ENCODE data around the gene MACROD2.

The MACROD2 gene

DNA sequence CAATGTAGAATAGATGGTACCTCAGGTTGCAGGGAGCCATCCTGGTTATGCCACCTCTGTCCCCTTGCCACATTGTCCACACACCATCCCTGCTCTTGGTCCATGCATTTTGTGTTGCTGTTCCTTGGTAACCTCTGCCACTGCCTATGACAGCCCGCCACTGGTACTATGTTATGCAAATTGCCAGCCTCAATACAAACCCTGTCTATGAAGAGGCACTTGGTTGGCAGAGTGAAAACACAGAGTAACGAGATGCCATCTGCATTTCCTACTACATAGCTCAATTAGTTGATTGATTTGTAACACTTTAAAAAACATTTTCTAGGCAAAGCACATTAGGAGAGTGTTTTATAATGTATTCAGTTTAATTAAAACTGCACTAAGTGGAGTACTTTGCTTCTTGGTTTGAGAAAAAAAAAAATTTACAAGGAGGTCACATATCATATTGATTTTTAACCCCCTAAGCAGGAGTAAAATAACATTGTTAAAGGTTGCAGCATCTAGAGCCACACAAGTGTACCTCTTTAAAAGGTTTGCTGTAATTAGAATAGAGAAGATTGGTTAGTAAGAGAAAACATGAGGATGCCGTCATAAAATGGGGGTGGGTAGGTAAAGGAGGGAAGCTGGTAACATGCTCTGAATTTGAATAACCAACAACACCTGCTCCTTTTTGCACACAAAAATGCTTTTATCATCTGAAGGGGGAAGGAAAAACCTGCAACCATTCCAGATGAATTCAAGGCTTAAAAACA lies 1760.9 kb downstream of the MACROD2 start:
- TF ChIP-seq, protein P1, sequence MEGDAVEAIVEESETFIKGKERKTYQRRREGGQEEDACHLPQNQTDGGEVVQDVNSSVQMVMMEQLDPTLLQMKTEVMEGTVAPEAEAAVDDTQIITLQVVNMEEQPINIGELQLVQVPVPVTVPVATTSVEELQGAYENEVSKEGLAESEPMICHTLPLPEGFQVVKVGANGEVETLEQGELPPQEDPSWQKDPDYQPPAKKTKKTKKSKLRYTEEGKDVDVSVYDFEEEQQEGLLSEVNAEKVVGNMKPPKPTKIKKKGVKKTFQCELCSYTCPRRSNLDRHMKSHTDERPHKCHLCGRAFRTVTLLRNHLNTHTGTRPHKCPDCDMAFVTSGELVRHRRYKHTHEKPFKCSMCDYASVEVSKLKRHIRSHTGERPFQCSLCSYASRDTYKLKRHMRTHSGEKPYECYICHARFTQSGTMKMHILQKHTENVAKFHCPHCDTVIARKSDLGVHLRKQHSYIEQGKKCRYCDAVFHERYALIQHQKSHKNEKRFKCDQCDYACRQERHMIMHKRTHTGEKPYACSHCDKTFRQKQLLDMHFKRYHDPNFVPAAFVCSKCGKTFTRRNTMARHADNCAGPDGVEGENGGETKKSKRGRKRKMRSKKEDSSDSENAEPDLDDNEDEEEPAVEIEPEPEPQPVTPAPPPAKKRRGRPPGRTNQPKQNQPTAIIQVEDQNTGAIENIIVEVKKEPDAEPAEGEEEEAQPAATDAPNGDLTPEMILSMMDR (conservative IDR thresholded peaks at IDR 0.05; ENCODE audit: low read depth) = no peak
- no peak overlapping the region for H3K27ac ChIP-seq
- CTCF ChIA-PET = interaction anchor here (0.6 kb wide), 1 partner anchor 28 kb away, joined by 4 read pairs; no protein-coding TSS in a partner anchor
- no peak for DNase-seq (ENCODE audit: low spot score)
- POLR2A ChIA-PET (ENCODE audit: low non-redundant PET) = no interaction called here

DNA sequence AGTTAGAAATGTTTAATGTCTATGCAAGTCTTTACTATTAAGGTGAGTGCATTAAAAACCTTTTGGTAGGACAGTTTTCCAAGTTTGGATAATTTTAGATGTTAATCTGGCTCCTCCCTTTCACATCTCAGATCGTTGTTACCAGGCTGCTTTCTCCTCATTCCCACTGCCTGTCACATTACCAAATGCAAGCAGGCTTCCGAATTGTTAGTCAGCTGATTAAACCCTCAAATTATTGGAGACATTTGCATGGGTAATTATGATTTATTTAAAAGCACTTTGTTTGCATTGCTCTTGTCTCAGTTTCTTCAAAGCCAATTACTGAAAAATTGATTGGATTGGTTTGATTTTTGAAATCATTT lies 1761.4 kb downstream of the MACROD2 start:
- no peak overlapping the region for H3K27ac ChIP-seq
- TF ChIP-seq, protein P1 (conservative IDR thresholded peaks at IDR 0.05; ENCODE audit: low read depth) = no peak
- ChIA-PET CTCF (interaction anchor here (0.6 kb wide), 1 partner anchor 29 kb away, joined by 4 read pairs; no protein-coding TSS in a partner anchor), POLR2A (ENCODE audit: low non-redundant PET) (no interaction called here)
- no peak for DNase-seq (ENCODE audit: low spot score)

DNA sequence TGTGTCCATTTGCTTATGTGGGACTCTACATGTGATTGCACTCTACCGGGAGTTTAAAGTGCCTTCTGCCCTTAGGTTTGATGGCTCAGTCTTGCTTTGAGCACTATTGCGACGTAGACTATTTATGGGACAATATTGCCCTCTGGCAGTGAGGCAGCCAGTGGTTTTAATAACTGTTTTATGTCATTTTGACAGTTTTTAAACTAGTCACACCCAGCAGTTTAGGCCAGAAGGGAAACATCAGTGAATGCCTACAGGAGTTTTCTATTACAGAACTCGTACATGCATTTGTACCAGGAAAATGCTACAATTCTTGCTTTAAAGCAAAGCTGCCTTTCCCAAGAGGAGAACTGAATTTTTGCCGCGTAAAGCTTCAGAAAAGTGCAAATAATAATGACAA lies 1764.3 kb downstream of the MACROD2 start:
- POLR2A ChIA-PET (ENCODE audit: low non-redundant PET) = no interaction called here
- CTCF ChIA-PET = interaction anchor here (0.6 kb wide), 1 partner anchor 70 kb away, joined by 3 read pairs; no protein-coding TSS in a partner anchor
- TF ChIP-seq, protein P1 (conservative IDR thresholded peaks at IDR 0.05; ENCODE audit: low read depth) = no peak
- DNase-seq (ENCODE audit: low spot score) = no peak
- H3K27ac ChIP-seq = no peak overlapping the region

DNA sequence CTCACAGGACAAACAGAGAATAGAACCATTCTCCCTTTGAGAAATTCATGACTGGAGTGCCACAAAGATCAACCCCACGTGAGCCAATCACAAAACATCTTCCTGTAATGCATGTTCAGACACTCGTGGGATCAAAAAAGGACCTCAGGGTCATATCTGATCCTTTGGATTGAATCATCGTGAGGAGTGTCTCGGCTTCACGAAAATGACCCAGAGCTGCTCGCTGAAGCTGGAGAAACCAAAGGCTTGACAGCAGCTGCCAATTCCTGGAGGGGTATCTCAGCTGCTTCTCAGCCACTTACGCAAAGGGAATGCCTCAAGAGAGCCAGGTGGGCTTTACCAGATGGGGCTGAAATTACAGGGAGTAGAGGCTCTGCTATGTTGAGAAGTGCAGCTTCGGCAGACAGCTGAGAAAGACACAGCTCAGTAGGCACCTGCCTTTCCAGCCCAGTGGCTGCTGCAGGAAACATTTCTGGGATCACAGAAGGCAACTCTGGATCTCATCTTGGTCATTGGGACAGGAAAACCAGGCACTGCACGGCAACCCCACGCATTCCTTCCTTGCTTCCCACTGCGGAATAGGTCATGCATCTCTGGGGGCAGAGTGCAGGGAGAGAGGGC lies 1764.8 kb downstream of the MACROD2 start:
- ChIA-PET POLR2A (ENCODE audit: low non-redundant PET) (no interaction called here), CTCF (interaction anchor here (0.6 kb wide), 1 partner anchor 71 kb away, joined by 3 read pairs; no protein-coding TSS in a partner anchor)
- TF ChIP-seq, protein P1 (conservative IDR thresholded peaks at IDR 0.05; ENCODE audit: low read depth) = no peak
- DNase-seq (ENCODE audit: low spot score) = no peak
- no peak overlapping the region for H3K27ac ChIP-seq

DNA sequence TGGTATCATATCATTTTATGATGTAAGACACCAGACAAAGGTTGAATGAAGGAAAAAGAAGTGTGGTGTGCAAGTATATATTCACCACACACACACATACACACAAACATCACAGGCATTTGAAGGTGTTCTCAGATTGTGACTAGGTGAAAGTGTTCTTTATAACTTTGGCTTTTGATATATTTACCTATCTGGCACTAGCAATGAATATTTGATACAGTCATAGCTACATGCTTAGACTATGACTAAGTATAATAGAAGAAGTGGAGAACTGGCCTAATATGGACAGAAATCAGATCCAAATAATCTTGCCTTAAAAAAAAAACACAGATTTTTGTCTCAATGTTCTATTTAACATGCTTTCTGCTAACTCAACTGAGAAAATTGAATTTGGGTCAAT lies 1768.0 kb downstream of the MACROD2 start:
- TF ChIP-seq, protein P1 (conservative IDR thresholded peaks at IDR 0.05; ENCODE audit: low read depth) = no peak
- ChIA-PET POLR2A (ENCODE audit: low non-redundant PET) (no interaction called here), CTCF (no interaction called here)
- DNase-seq (ENCODE audit: low spot score) = no peak
- H3K27ac ChIP-seq = no peak overlapping the region

DNA sequence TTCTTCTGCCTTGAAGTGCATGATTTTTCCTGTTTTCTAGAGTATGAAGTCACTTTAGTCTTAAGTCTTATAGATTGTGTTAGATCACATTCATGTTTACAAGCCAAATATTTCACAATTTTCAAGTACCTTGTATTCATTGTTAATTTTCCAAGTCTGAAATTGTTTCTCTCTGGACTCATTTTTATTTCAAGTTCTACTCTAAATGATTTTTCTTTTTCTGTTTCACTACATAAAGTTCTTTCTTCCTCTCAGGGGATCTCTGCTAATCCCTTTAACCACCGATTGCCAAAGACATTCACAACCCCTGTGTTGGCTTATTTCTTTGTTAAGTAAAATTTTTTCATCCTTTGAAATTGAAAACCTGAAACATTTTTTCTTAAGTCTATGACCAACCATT lies 1772.3 kb downstream of the MACROD2 start:
- H3K27ac ChIP-seq = no peak overlapping the region
- ChIA-PET CTCF (no interaction called here), POLR2A (ENCODE audit: low non-redundant PET) (no interaction called here)
- DNase-seq (ENCODE audit: low spot score) = no peak
- TF ChIP-seq, protein P1 (conservative IDR thresholded peaks at IDR 0.05; ENCODE audit: low read depth) = no peak
